Panc1 (cell line): ENCODE results near the gene TRAF3IP3. TPM values are rescaled to one million over a fixed set of nuclear protein-coding genes. Genes with fewer than 3 reads are reported as not detected.
A peak's percentile ranks its signal among the peaks of the same experiment; 100 is the strongest.

ENCODE experiments used
- ATAC-seq: fragments of 200-7000 bp; cut with Tn5 transposase; 2 replicates; pipeline ENCODE4 v1.9.1; 2020; ENCODE audit warnings: mild to moderate bottlenecking, moderate library complexity
- BruUV-seq: library from RNA; stranded (reverse); fragments of 400-500 nt; replicated peaks from 2 replicates; lab custom pipeline; 2021; lab: Mats Ljungman, UMichigan
- CTCF ChIA-PET: fragments of 300-600 bp; sonication (Branson Sonifier 250); formaldehyde crosslinking; loops from one replicate; lab custom pipeline; 2022; ENCODE audit warnings: antibody characterized with exemption; lab: Charles Lee
- POLR2A ChIA-PET: fragments of 300-600 bp; sonication (Branson Sonifier 250); formaldehyde crosslinking; loops from one replicate; lab custom pipeline; 2022; ENCODE audit warnings: antibody characterized with exemption; lab: Charles Lee
- DNase-seq: peaks from one replicate; pipeline ENCODE4 v3.0.0-alpha.2; 2010; ENCODE audit warnings: low read depth, low spot score
- H3K27ac ChIP-seq: 2 replicates; pipeline ENCODE4 v1.5.1; 2011; ENCODE audit warnings: mild to moderate bottlenecking, low read length, inconsistent platforms
- H3K27me3 ChIP-seq: fragments of 200-500 bp; sonication (Bioruptor generic); 2 replicates; pipeline ENCODE4 v1.6.0; 2014; ENCODE audit warnings: low read length, inconsistent platforms; ENCODE audit not compliant: control insufficient read depth, insufficient read depth
- H3K36me3 ChIP-seq: fragments of 200-500 bp; sonication (Bioruptor generic); 2 replicates; pipeline ENCODE4 v1.5.1; 2014; ENCODE audit warnings: inconsistent platforms, mild to moderate bottlenecking, low read length, moderate library complexity; ENCODE audit not compliant: control insufficient read depth, insufficient read depth
- H3K4me1 ChIP-seq: 2 replicates; pipeline ENCODE4 v1.5.1; 2011; ENCODE audit warnings: inconsistent platforms, mild to moderate bottlenecking, low read length, moderate library complexity; ENCODE audit not compliant: control insufficient read depth, insufficient read depth
- H3K4me3 ChIP-seq, 2 experiments: 2 replicates each; pipeline ENCODE4 v1.5.1; 2011 to 2012; ENCODE audit warnings: low read depth in 2 of 2, low read length in 2 of 2, mild to moderate bottlenecking in 2 of 2, inconsistent platforms in 1 of 2, moderate library complexity in 1 of 2
- H3K9me3 ChIP-seq: fragments of 200-500 bp; sonication (Bioruptor generic); 2 replicates; pipeline ENCODE4 v1.5.1; 2014; ENCODE audit warnings: low read depth, mild to moderate bottlenecking, inconsistent platforms, low read length, moderate library complexity; ENCODE audit not compliant: control insufficient read depth, insufficient read depth
- POLR2AphosphoS5 ChIP-seq: IDR thresholded peaks from 2 replicates; pipeline ENCODE4 v1.6.1; 2012; ENCODE audit warnings: mild to moderate bottlenecking, low read depth, low read length, moderate library complexity
- SIN3A ChIP-seq: IDR thresholded peaks from 2 replicates; pipeline ENCODE4 v1.6.1; 2012; ENCODE audit warnings: low read depth, mild to moderate bottlenecking, low read length, moderate library complexity, borderline replicate concordance; ENCODE audit not compliant: insufficient read depth
- TCF7L2 ChIP-seq: IDR thresholded peaks from 2 replicates; pipeline ENCODE4 v1.6.1; 2011; ENCODE audit warnings: mild to moderate bottlenecking, low read depth, low read length, inconsistent platforms
- in situ Hi-C: cut with HindIII; loops from 2 replicates; pipeline ENCODE4 v1.10.0; 2016; ENCODE audit warnings: low sequenced_read_pairs, low pct_unique_long_range_greater_than_20kb
- intact Hi-C: fragments of 100-400 bp; cut with micrococcal nuclease; formaldehyde crosslinking; loops from one replicate; pipeline ENCODE4 v1.10.0; 2022; ENCODE audit not compliant: unreplicated experiment
- total RNA-seq: library from RNA; stranded (reverse); gene quantifications from one replicate; pipeline ENCODE4 v1.2.1, GENCODE V29; 2021; ENCODE audit not compliant: unreplicated experiment
- TF ChIP-seq, protein P1 (sequence below): fragments of 450-650 bp; IDR thresholded peaks from 2 replicates; pipeline ENCODE4 v1.5.1; 2017; ENCODE audit warnings: mild to moderate bottlenecking
- TF ChIP-seq, protein P2 (sequence below), 2 experiments: IDR thresholded peaks; 2 replicates each; pipeline ENCODE4 v1.6.1; 2011 to 2012; ENCODE audit warnings: low read depth in 2 of 2, control low read depth in 1 of 2, low read length in 1 of 2, mild to moderate bottlenecking in 1 of 2, moderate library complexity in 1 of 2; ENCODE audit not compliant: insufficient read depth in 1 of 2

Gene TRAF3IP3
- total RNA-seq, 1 experiment from 2014 or later = 0.67 TPM

DNA sequence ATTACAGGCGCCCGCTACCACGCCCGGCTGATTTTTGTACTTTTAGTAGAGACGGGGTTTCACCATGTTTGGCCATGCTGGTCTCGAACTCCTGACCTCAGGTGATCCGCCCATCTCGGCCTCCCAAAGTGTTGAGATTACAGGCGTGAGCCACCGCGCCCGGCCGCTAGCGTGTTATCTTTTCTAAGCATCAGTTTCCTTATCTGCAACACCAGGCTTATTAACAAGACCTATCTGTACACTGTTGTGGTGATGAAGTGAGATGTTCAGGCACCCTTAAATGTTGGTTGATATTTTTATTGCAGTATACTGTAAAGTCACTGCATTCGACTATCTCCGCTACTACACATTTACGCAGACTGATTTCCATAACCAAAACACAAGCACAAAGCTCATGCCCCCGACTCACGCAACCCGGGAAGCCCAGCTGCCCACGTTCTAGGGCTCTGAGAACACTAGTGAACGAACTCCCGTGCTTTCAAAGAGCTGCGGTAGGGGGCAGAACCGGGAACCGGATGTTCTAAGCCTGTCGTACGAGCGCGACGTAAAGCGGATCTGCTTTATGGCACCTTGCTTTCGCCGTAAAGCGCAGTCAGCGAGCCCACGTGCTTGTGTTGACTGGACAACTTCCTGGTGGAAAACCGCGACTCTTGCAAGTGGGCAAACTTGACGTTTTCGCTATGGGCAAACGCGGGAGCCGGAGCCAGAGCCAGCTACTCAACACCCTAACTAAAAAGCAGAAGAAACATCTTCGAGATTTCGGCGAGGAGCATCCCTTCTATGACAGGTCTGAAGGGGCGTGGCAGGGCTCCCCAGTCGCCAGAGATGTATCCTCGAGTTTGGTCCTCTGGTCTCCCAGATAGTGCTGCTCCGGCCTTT lies 71.8 kb downstream of the TRAF3IP3 start, which contains the start of gene UTP25:
Gene UTP25 (plus strand): TSS at position 589 of the 879 bp plus-strand sequence. CDS start 92 bp downstream, at position 681.
- BruUV-seq = no TSS peak
- DNase-seq (peak; percentile 97), ATAC-seq (peak; percentile 93)
- H3K27ac ChIP-seq = peak within 1 kb of the TSS; percentile 88
- H3K36me3 ChIP-seq = peaks cover 14% of the 10 kb centered on the region
- no peaks in the 10 kb centered on the region for H3K27me3 ChIP-seq
- peak within 1 kb of the TSS; percentile 95 to 97 for H3K4me3 ChIP-seq
- ChIA-PET CTCF (no interaction called here), POLR2A (no interaction called here)
- intact Hi-C loops (no loop called here), in situ Hi-C loops (no loop called here)
- H3K9me3 ChIP-seq = no peaks in the 10 kb centered on the region
- H3K4me1 ChIP-seq = peaks cover 13% of the 10 kb centered on the region
- TF ChIP-seq TCF7L2 = peak; percentile 75
- peak; percentile 100 for TF ChIP-seq SIN3A
- peak; percentile 92 for TF ChIP-seq POLR2AphosphoS5
- TF ChIP-seq, protein P1, sequence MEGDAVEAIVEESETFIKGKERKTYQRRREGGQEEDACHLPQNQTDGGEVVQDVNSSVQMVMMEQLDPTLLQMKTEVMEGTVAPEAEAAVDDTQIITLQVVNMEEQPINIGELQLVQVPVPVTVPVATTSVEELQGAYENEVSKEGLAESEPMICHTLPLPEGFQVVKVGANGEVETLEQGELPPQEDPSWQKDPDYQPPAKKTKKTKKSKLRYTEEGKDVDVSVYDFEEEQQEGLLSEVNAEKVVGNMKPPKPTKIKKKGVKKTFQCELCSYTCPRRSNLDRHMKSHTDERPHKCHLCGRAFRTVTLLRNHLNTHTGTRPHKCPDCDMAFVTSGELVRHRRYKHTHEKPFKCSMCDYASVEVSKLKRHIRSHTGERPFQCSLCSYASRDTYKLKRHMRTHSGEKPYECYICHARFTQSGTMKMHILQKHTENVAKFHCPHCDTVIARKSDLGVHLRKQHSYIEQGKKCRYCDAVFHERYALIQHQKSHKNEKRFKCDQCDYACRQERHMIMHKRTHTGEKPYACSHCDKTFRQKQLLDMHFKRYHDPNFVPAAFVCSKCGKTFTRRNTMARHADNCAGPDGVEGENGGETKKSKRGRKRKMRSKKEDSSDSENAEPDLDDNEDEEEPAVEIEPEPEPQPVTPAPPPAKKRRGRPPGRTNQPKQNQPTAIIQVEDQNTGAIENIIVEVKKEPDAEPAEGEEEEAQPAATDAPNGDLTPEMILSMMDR = peak; percentile 83
- TF ChIP-seq, protein P2, sequence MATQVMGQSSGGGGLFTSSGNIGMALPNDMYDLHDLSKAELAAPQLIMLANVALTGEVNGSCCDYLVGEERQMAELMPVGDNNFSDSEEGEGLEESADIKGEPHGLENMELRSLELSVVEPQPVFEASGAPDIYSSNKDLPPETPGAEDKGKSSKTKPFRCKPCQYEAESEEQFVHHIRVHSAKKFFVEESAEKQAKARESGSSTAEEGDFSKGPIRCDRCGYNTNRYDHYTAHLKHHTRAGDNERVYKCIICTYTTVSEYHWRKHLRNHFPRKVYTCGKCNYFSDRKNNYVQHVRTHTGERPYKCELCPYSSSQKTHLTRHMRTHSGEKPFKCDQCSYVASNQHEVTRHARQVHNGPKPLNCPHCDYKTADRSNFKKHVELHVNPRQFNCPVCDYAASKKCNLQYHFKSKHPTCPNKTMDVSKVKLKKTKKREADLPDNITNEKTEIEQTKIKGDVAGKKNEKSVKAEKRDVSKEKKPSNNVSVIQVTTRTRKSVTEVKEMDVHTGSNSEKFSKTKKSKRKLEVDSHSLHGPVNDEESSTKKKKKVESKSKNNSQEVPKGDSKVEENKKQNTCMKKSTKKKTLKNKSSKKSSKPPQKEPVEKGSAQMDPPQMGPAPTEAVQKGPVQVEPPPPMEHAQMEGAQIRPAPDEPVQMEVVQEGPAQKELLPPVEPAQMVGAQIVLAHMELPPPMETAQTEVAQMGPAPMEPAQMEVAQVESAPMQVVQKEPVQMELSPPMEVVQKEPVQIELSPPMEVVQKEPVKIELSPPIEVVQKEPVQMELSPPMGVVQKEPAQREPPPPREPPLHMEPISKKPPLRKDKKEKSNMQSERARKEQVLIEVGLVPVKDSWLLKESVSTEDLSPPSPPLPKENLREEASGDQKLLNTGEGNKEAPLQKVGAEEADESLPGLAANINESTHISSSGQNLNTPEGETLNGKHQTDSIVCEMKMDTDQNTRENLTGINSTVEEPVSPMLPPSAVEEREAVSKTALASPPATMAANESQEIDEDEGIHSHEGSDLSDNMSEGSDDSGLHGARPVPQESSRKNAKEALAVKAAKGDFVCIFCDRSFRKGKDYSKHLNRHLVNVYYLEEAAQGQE (IDR thresholded peaks at IDR 0.05; ENCODE audit: insufficient read depth in 1 of 2, low read depth in 2 of 2, low read length in 1 of 2) = 0 out of 4 replicates have a peak, but pooled peaks of 1 of the 2 experiments have one; percentile 38

DNA sequence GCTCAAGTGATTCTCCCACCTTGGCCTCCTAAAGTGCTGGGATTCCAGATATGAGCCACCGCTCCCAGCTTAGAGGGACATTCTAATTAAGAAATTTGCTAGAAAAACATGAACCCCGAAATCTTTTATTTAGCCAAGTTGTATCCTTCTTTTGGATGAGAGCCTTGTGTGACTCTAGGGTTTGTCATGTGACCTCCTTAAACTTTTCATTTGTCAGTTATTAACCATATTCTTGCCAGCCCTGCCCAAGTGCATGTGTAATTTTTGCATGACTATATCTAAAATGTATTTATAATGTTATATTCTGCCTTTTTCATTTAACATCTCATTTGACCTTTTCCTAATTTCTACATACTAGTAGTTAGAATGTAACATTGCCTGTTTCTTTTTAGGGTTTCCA lies 73.9 kb downstream of the TRAF3IP3 start:
- Histone ChIP-seq H3K27me3 (no peaks in the 10 kb centered on the region), H3K27ac (no peak overlapping the region), H3K4me3 (peak overlapping the region in 1 of 2 experiments; percentile 97; a peak in 1 of 4 replicates), H3K36me3 (peaks cover 24% of the 10 kb centered on the region), H3K4me1 (peaks cover 5% of the 10 kb centered on the region), H3K9me3 (no peaks in the 10 kb centered on the region)
- no peak for DNase-seq
- no TSS peak for BruUV-seq
- intact Hi-C loops (no loop called here), in situ Hi-C loops (no loop called here)
- TF ChIP-seq, protein P1 = no peak
- TF ChIP-seq SIN3A (no peak), TCF7L2 (no peak), POLR2AphosphoS5 (no peak)
- TF ChIP-seq, protein P2 (IDR thresholded peaks at IDR 0.05; ENCODE audit: insufficient read depth in 1 of 2, low read depth in 2 of 2, low read length in 1 of 2) = no peak
- ATAC-seq = no peak
- CTCF ChIA-PET = no interaction called here
- POLR2A ChIA-PET = no interaction called here
